ENCODE data around the gene PCSK2. TPM values are rescaled to one million over a fixed set of nuclear protein-coding genes. Genes with fewer than 3 reads are reported as not detected.

The PCSK2 gene
- total RNA-seq, 4 donors from 2014 or later: 0.29 TPM; not detected in 3

DNA sequence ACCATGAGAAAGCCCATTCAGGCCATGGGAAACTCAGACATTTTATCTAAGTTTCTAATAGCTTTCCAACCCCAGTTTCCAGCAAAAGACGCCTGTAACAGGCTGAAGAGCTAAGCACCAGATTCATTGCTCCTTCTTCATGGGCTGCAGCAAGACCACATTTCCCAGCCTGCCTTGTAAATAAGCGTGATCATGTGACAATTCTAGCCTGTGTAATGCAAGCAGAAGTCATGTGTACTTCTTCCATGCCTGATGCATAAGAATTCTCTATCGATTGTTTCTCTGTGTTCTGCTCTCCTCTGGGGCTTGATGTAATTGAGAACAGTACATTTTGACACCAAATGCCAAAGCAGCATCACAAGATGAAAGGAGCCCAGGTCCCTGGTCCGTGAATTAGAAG is 6.8 kb downstream of the PCSK2 start:
- Histone ChIP-seq H3K4me1 (no peaks in the 10 kb centered on the region), H3K27ac (no peak overlapping the region), H3K36me3 (no peaks in the 10 kb centered on the region), H3K9me3 (no peaks in the 10 kb centered on the region), H3K27me3 (peaks cover under 1 to 7% (median 3%) of the 10 kb centered on the region in 3 donors), H3K4me3 (no peak overlapping the region)
- in situ Hi-C loops (cut with MboI; ENCODE audit: low sequenced_read_pairs in 4 of 4): no loop called here
- intact Hi-C loops (cut with DNase I; ENCODE audit: low total_unique reads): no loop called here
- TF ChIP-seq, protein P1, sequence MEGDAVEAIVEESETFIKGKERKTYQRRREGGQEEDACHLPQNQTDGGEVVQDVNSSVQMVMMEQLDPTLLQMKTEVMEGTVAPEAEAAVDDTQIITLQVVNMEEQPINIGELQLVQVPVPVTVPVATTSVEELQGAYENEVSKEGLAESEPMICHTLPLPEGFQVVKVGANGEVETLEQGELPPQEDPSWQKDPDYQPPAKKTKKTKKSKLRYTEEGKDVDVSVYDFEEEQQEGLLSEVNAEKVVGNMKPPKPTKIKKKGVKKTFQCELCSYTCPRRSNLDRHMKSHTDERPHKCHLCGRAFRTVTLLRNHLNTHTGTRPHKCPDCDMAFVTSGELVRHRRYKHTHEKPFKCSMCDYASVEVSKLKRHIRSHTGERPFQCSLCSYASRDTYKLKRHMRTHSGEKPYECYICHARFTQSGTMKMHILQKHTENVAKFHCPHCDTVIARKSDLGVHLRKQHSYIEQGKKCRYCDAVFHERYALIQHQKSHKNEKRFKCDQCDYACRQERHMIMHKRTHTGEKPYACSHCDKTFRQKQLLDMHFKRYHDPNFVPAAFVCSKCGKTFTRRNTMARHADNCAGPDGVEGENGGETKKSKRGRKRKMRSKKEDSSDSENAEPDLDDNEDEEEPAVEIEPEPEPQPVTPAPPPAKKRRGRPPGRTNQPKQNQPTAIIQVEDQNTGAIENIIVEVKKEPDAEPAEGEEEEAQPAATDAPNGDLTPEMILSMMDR (IDR thresholded peaks at IDR 0.05 in 4 of 5, conservative IDR thresholded peaks at IDR 0.05 in 1 of 5): no peak
- no peak for TF ChIP-seq POLR2A (IDR thresholded peaks at IDR 0.05)
- DNase-seq (no peak), ATAC-seq (no peak)

DNA sequence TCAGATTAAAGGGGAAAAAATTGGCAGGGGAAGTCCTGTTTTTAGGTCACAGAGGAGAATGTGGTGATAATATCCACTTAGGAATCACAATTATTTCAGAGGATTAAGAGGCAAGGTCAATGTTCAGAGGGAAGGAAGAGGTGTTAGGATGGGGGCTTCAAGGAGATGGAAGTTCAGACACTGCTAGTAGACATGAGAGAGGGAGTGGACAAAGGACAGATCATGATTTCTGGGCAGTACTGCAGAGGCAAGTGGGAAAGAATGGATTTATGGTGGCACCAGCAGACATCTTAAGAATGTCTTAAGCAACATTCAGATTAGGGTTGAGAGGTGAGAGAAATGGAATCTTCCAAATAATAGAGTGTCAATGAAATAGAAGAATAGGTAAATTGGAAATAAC is 9.9 kb downstream of the PCSK2 start:
- H3K4me1 ChIP-seq: no peaks in the 10 kb centered on the region
- no peaks in the 10 kb centered on the region for H3K36me3 ChIP-seq
- H3K27me3 ChIP-seq: no peaks in the 10 kb centered on the region
- intact Hi-C loops (cut with DNase I; ENCODE audit: low total_unique reads): no loop called here
- H3K4me3 ChIP-seq: no peak overlapping the region
- DNase-seq (no peak), ATAC-seq (no peak)
- H3K27ac ChIP-seq: no peak overlapping the region
- in situ Hi-C loops (cut with MboI; ENCODE audit: low sequenced_read_pairs in 4 of 4): no loop called here
- no peak for TF ChIP-seq POLR2A (IDR thresholded peaks at IDR 0.05)
- TF ChIP-seq, protein P1 (IDR thresholded peaks at IDR 0.05 in 4 of 5, conservative IDR thresholded peaks at IDR 0.05 in 1 of 5): no peak
- H3K9me3 ChIP-seq: no peaks in the 10 kb centered on the region

DNA sequence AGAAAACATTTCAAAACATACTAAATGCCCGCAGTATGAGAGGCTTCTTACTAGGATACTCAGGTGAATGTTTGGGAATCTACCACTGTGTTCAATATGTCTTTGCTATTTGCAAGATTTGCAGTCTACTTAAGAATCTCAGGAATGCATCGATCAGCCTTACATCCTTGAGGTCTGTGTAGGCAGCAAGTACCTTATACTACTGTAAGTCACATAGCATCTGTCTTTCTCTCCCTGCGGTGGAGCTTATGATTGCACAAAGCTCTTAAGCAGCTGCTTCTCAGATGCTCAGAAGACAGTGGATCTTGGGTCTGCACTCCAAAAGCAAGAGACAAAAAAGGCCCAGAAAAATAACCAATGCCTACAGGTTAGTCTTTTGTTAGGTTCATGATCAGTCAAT is 21.4 kb downstream of the PCSK2 start:
- no peak for ATAC-seq
- no peak for TF ChIP-seq POLR2A (IDR thresholded peaks at IDR 0.05)
- TF ChIP-seq, protein P1 (IDR thresholded peaks at IDR 0.05 in 4 of 5, conservative IDR thresholded peaks at IDR 0.05 in 1 of 5): no peak
- intact Hi-C loops (cut with DNase I; ENCODE audit: low total_unique reads): no loop called here

DNA sequence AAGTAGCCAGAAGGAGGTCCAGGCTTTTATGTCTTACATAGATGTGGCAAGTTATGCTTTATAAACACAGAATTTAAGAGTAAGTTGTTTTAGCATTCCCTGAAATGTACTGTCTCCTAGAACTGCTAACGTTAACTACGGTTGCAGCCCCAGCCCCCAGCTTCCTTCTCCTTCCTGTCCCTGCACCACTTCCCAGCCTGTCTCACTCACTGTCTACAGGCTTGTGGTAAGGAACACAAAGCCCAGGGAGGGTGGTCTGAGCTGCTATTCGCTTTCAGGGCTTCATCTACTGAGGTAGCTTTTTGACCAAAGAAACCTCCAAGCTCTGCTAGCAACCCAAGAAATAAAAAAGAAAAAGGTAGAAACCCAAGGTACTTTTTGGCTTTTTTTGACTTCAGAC is 35.9 kb downstream of the PCSK2 start:
- intact Hi-C loops (cut with DNase I; ENCODE audit: low total_unique reads) (no loop called here), in situ Hi-C loops (cut with MboI; ENCODE audit: low sequenced_read_pairs in 4 of 4) (loop anchor here in 1 of 4 donors (25.0 kb wide), 1 partner anchor 100 kb away; no protein-coding TSS in a partner anchor)
- no peak overlapping the region for H3K27ac ChIP-seq
- no peak overlapping the region for H3K4me3 ChIP-seq
- H3K36me3 ChIP-seq: no peaks in the 10 kb centered on the region
- no peaks in the 10 kb centered on the region for H3K4me1 ChIP-seq
- no peak for TF ChIP-seq POLR2A (IDR thresholded peaks at IDR 0.05)
- TF ChIP-seq, protein P1 (IDR thresholded peaks at IDR 0.05 in 4 of 5, conservative IDR thresholded peaks at IDR 0.05 in 1 of 5): no peak
- H3K27me3 ChIP-seq: no peaks in the 10 kb centered on the region
- no peaks in the 10 kb centered on the region for H3K9me3 ChIP-seq
- DNase-seq: no peak
- no peak for ATAC-seq

More for the DNA sequence above, 21.4 kb downstream of the PCSK2 start:
- no peaks in the 10 kb centered on the region for H3K9me3 ChIP-seq
- no peak overlapping the region for H3K27ac ChIP-seq
- H3K27me3 ChIP-seq: no peaks in the 10 kb centered on the region
- no peak for DNase-seq
- H3K36me3 ChIP-seq: no peaks in the 10 kb centered on the region
- no peak overlapping the region for H3K4me3 ChIP-seq
- H3K4me1 ChIP-seq: no peaks in the 10 kb centered on the region
- in situ Hi-C loops (cut with MboI; ENCODE audit: low sequenced_read_pairs in 4 of 4): no loop called here

DNA sequence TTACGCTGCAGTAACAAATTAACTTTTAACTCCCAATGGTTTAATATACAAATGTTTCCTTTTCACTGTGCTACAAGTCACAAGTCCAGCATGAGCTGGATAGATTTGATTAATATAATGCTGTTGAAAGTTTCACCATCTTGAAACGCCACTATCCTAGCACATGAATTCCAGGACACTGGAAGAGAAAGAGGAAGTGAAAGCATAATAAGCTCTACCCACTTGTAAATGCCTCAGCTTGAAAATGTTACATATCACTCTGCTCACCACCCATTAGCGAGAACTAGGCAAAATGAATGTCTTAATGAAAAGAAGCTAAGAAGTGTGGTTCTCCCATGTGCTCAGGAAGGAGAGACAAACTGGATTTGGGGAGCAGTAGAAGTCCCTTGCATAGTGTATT is 46.9 kb downstream of the PCSK2 start:
- intact Hi-C loops (cut with DNase I; ENCODE audit: low total_unique reads): no loop called here
- no peak for ATAC-seq
- Histone ChIP-seq H3K4me3 (no peak overlapping the region), H3K27ac (no peak overlapping the region), H3K27me3 (no peaks in the 10 kb centered on the region), H3K9me3 (no peaks in the 10 kb centered on the region), H3K36me3 (no peaks in the 10 kb centered on the region), H3K4me1 (no peaks in the 10 kb centered on the region)
- in situ Hi-C loops (cut with MboI; ENCODE audit: low sequenced_read_pairs in 4 of 4): loop anchor here in 1 of 4 donors (25.0 kb wide), 1 partner anchor 89 kb away; no protein-coding TSS in a partner anchor
- TF ChIP-seq, protein P1 (IDR thresholded peaks at IDR 0.05 in 4 of 5, conservative IDR thresholded peaks at IDR 0.05 in 1 of 5): no peak
- no peak for TF ChIP-seq POLR2A (IDR thresholded peaks at IDR 0.05)
- no peak for DNase-seq
